Measurements from ENCODE around the gene UNC13C. TPM values are rescaled to one million over a fixed set of nuclear protein-coding genes. Genes with fewer than 3 reads are reported as not detected.

Gene UNC13C
- total RNA-seq, 1 donor from 2014 or later: not detected

- Mint-ChIP-seq H3K4me3 (ENCODE audit: low read depth) (no peak overlapping the region), H3K36me3 (ENCODE audit: low read depth) (no peaks in the 10 kb centered on the region), H3K4me1 (ENCODE audit: low read depth) (no peaks in the 10 kb centered on the region), H3K27ac (no peak overlapping the region), H3K9me3 (no peaks in the 10 kb centered on the region), H3K27me3 (ENCODE audit: low read depth) (no peaks in the 10 kb centered on the region)
- no peak for DNase-seq (ENCODE audit: low spot score)
- intact Hi-C loops (cut with micrococcal nuclease): no loop called here
Observed at GRCh38 chr15:54032066-54032465, 53.8 kb downstream of the UNC13C start.

GRCh38 chr15:54033356-54033860 is 55.2 kb downstream of the UNC13C start:
- Mint-ChIP-seq H3K4me3 (ENCODE audit: low read depth) (no peak overlapping the region), H3K36me3 (ENCODE audit: low read depth) (no peaks in the 10 kb centered on the region), H3K9me3 (no peaks in the 10 kb centered on the region), H3K27me3 (ENCODE audit: low read depth) (no peaks in the 10 kb centered on the region), H3K27ac (no peak overlapping the region), H3K4me1 (ENCODE audit: low read depth) (no peaks in the 10 kb centered on the region)
- intact Hi-C loops (cut with micrococcal nuclease): no loop called here
- DNase-seq (ENCODE audit: low spot score): no peak

- H3K9me3 Mint-ChIP-seq: no peaks in the 10 kb centered on the region
- H3K36me3 Mint-ChIP-seq (ENCODE audit: low read depth): no peaks in the 10 kb centered on the region
- no peak overlapping the region for H3K27ac Mint-ChIP-seq
- no peaks in the 10 kb centered on the region for H3K27me3 Mint-ChIP-seq (ENCODE audit: low read depth)
- intact Hi-C loops (cut with micrococcal nuclease): no loop called here
- no peaks in the 10 kb centered on the region for H3K4me1 Mint-ChIP-seq (ENCODE audit: low read depth)
- H3K4me3 Mint-ChIP-seq (ENCODE audit: low read depth): no peak overlapping the region
- no peak for DNase-seq (ENCODE audit: low spot score)
Observed at GRCh38 chr15:54033869-54034458, 55.7 kb downstream of the UNC13C start.

GRCh38 chr15:54035616-54036015 is 57.4 kb downstream of the UNC13C start:
- Mint-ChIP-seq H3K4me3 (ENCODE audit: low read depth) (no peak overlapping the region), H3K36me3 (ENCODE audit: low read depth) (no peaks in the 10 kb centered on the region), H3K27me3 (ENCODE audit: low read depth) (no peaks in the 10 kb centered on the region), H3K4me1 (ENCODE audit: low read depth) (no peaks in the 10 kb centered on the region), H3K9me3 (no peaks in the 10 kb centered on the region), H3K27ac (no peak overlapping the region)
- DNase-seq (ENCODE audit: low spot score): no peak
- intact Hi-C loops (cut with micrococcal nuclease): no loop called here

GRCh38 chr15:54045397-54045796 is 67.2 kb downstream of the UNC13C start:
- no peaks in the 10 kb centered on the region for H3K36me3 Mint-ChIP-seq (ENCODE audit: low read depth)
- intact Hi-C loops (cut with micrococcal nuclease): no loop called here
- H3K9me3 Mint-ChIP-seq: no peaks in the 10 kb centered on the region
- no peaks in the 10 kb centered on the region for H3K27me3 Mint-ChIP-seq (ENCODE audit: low read depth)
- DNase-seq (ENCODE audit: low spot score): no peak
- H3K4me3 Mint-ChIP-seq (ENCODE audit: low read depth): no peak overlapping the region
- no peaks in the 10 kb centered on the region for H3K4me1 Mint-ChIP-seq (ENCODE audit: low read depth)
- H3K27ac Mint-ChIP-seq: no peak overlapping the region

- H3K9me3 Mint-ChIP-seq: no peaks in the 10 kb centered on the region
- DNase-seq (ENCODE audit: low spot score): no peak
- H3K27me3 Mint-ChIP-seq (ENCODE audit: low read depth): no peaks in the 10 kb centered on the region
- no peaks in the 10 kb centered on the region for H3K36me3 Mint-ChIP-seq (ENCODE audit: low read depth)
- H3K4me3 Mint-ChIP-seq (ENCODE audit: low read depth): no peak overlapping the region
- no peaks in the 10 kb centered on the region for H3K4me1 Mint-ChIP-seq (ENCODE audit: low read depth)
- H3K27ac Mint-ChIP-seq: no peak overlapping the region
- intact Hi-C loops (cut with micrococcal nuclease): no loop called here
Observed at GRCh38 chr15:54046093-54046492, 67.9 kb downstream of the UNC13C start.

- Mint-ChIP-seq H3K4me3 (ENCODE audit: low read depth) (no peak overlapping the region), H3K27ac (no peak overlapping the region), H3K9me3 (peaks cover 5% of the 10 kb centered on the region), H3K27me3 (ENCODE audit: low read depth) (no peaks in the 10 kb centered on the region), H3K36me3 (ENCODE audit: low read depth) (no peaks in the 10 kb centered on the region), H3K4me1 (ENCODE audit: low read depth) (no peaks in the 10 kb centered on the region)
- intact Hi-C loops (cut with micrococcal nuclease): no loop called here
- no peak for DNase-seq (ENCODE audit: low spot score)
Observed at GRCh38 chr15:54064365-54064764, 86.1 kb downstream of the UNC13C start.

- H3K4me1 Mint-ChIP-seq (ENCODE audit: low read depth): no peaks in the 10 kb centered on the region
- no peak for DNase-seq (ENCODE audit: low spot score)
- H3K27me3 Mint-ChIP-seq (ENCODE audit: low read depth): no peaks in the 10 kb centered on the region
- intact Hi-C loops (cut with micrococcal nuclease): no loop called here
- no peaks in the 10 kb centered on the region for H3K36me3 Mint-ChIP-seq (ENCODE audit: low read depth)
- peaks cover 3% of the 10 kb centered on the region for H3K9me3 Mint-ChIP-seq
- H3K4me3 Mint-ChIP-seq (ENCODE audit: low read depth): no peak overlapping the region
- no peak overlapping the region for H3K27ac Mint-ChIP-seq
Observed at GRCh38 chr15:54066403-54066802, 88.2 kb downstream of the UNC13C start.

- DNase-seq (ENCODE audit: low spot score): no peak
- Mint-ChIP-seq H3K27me3 (ENCODE audit: low read depth) (no peaks in the 10 kb centered on the region), H3K4me1 (ENCODE audit: low read depth) (no peaks in the 10 kb centered on the region), H3K4me3 (ENCODE audit: low read depth) (no peak overlapping the region), H3K27ac (no peak overlapping the region), H3K36me3 (ENCODE audit: low read depth) (no peaks in the 10 kb centered on the region), H3K9me3 (no peaks in the 10 kb centered on the region)
- intact Hi-C loops (cut with micrococcal nuclease): loop anchor here (5.0 kb wide), 1 partner anchor 1024 kb away; no protein-coding TSS in a partner anchor
Observed at GRCh38 chr15:54082836-54083492, 104.7 kb downstream of the UNC13C start.

GRCh38 chr15:54083501-54083900 is 105.3 kb downstream of the UNC13C start:
- intact Hi-C loops (cut with micrococcal nuclease): loop anchor here (5.0 kb wide), 1 partner anchor 1024 kb away; no protein-coding TSS in a partner anchor
- H3K36me3 Mint-ChIP-seq (ENCODE audit: low read depth): no peaks in the 10 kb centered on the region
- no peak overlapping the region for H3K27ac Mint-ChIP-seq
- H3K4me1 Mint-ChIP-seq (ENCODE audit: low read depth): no peaks in the 10 kb centered on the region
- no peaks in the 10 kb centered on the region for H3K9me3 Mint-ChIP-seq
- H3K4me3 Mint-ChIP-seq (ENCODE audit: low read depth): no peak overlapping the region
- DNase-seq (ENCODE audit: low spot score): no peak
- H3K27me3 Mint-ChIP-seq (ENCODE audit: low read depth): no peaks in the 10 kb centered on the region

GRCh38 chr15:54083991-54084390 is 105.8 kb downstream of the UNC13C start:
- Mint-ChIP-seq H3K36me3 (ENCODE audit: low read depth) (no peaks in the 10 kb centered on the region), H3K9me3 (no peaks in the 10 kb centered on the region), H3K27me3 (ENCODE audit: low read depth) (no peaks in the 10 kb centered on the region), H3K27ac (no peak overlapping the region), H3K4me3 (ENCODE audit: low read depth) (no peak overlapping the region), H3K4me1 (ENCODE audit: low read depth) (no peaks in the 10 kb centered on the region)
- no peak for DNase-seq (ENCODE audit: low spot score)
- intact Hi-C loops (cut with micrococcal nuclease): loop anchor here (5.0 kb wide), 1 partner anchor 1023 kb away; no protein-coding TSS in a partner anchor

- Mint-ChIP-seq H3K27ac (no peak overlapping the region), H3K27me3 (ENCODE audit: low read depth) (peaks cover 1% of the 10 kb centered on the region), H3K9me3 (no peaks in the 10 kb centered on the region), H3K36me3 (ENCODE audit: low read depth) (no peaks in the 10 kb centered on the region), H3K4me3 (ENCODE audit: low read depth) (no peak overlapping the region), H3K4me1 (ENCODE audit: low read depth) (no peaks in the 10 kb centered on the region)
- intact Hi-C loops (cut with micrococcal nuclease): no loop called here
- no peak for DNase-seq (ENCODE audit: low spot score)
Observed at GRCh38 chr15:54088837-54089236, 110.6 kb downstream of the UNC13C start.

- peaks cover 1% of the 10 kb centered on the region for H3K27me3 Mint-ChIP-seq (ENCODE audit: low read depth)
- intact Hi-C loops (cut with micrococcal nuclease): no loop called here
- no peak overlapping the region for H3K27ac Mint-ChIP-seq
- H3K9me3 Mint-ChIP-seq: no peaks in the 10 kb centered on the region
- H3K4me3 Mint-ChIP-seq (ENCODE audit: low read depth): no peak overlapping the region
- H3K36me3 Mint-ChIP-seq (ENCODE audit: low read depth): no peaks in the 10 kb centered on the region
- DNase-seq (ENCODE audit: low spot score): no peak
- H3K4me1 Mint-ChIP-seq (ENCODE audit: low read depth): no peaks in the 10 kb centered on the region
Observed at GRCh38 chr15:54089776-54090175, 111.5 kb downstream of the UNC13C start.
